8988T (cell line): Measurements from ENCODE around the gene PIK3R2.

ENCODE experiments used
- DNase-seq: peaks from one replicate; pipeline ENCODE4 v3.0.0; 2011

Gene PIK3R2

GRCh38 chr19:18126097-18126496 lies 26.9 kb upstream of the PIK3R2 start:
- no peak for DNase-seq

DNA sequence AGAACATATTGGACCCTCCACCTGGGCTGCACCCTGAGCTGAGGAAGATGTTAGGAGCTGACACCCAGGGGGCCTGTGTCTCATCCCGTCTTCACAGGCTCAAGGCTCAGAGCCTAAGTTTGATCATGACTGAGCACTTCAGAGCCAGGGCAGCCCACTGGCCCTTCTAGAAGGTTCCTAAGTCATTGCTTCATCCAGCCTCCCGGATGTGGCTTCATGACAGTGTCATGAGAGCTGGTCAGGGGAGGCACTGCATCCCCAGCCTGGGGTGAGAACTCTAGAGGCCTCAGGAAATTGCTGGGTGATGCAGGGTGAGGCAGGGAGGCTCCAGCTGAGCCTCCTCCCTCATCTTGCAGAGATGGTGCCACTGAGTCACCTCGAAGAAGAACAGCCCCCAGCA lies 24.9 kb upstream of the PIK3R2 start:
- no peak for DNase-seq

- no peak for DNase-seq
Measured at GRCh38 chr19:18128805-18129204, 24.2 kb upstream of the PIK3R2 start.

DNA sequence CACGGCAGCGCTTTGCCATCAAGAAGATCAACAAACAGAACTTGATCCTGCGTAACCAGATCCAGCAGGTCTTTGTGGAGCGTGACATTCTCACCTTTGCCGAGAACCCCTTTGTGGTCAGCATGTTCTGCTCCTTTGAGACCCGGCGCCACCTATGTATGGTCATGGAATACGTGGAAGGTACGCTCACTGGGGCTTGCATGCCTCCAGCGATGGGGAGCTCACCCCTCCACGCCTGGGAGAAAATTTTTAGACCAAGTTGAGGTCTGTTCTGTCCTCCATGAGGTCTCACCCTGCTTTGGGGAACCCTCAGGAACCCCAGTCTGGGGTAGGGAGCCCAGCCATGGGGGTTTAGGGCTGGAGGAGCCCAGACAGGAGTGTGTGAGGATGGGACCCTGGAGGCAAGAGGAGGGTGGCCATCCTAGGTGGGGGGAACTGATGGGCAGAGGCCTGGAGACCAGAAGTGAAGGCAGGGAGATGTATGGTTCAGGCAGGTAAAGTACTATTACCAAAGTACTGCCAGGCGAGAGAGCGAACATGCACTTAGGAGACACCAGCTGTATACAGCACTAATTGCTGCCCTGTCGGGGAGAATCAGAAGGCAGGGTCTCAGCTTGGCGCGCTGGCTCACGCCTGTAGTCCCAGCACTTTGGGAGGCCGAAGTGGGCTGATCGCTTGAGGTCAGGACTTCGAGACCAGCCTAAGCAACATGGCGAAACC lies 22.3 kb upstream of the PIK3R2 start:
- DNase-seq = no peak

- no peak for DNase-seq
Measured at GRCh38 chr19:18131841-18132596, 20.9 kb upstream of the PIK3R2 start.

GRCh38 chr19:18135712-18136584 lies 17.0 kb upstream of the PIK3R2 start:
- DNase-seq = no peak

GRCh38 chr19:18137242-18137641 lies 15.7 kb upstream of the PIK3R2 start:
- DNase-seq = no peak

GRCh38 chr19:18137657-18138339 lies 15.2 kb upstream of the PIK3R2 start:
- no peak for DNase-seq

DNA sequence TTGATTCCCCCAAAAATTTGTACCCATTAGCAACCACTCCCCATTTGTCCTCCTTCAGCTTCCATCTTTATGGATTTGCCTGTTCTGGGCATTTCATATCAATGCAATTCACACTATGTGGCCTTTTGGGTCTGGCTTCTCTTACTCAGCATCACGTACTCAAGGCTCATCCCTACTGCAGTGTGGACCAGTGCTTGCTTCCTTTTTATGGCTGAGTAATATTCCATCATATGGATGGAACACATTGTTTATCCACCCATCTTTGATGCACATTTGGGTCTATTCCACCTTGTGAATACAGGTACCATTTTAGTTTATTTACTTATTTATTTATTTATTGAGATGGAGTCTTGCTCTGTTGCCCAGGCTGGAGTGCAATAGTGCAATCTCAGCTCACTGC lies 12.5 kb upstream of the PIK3R2 start:
- no peak for DNase-seq

DNA sequence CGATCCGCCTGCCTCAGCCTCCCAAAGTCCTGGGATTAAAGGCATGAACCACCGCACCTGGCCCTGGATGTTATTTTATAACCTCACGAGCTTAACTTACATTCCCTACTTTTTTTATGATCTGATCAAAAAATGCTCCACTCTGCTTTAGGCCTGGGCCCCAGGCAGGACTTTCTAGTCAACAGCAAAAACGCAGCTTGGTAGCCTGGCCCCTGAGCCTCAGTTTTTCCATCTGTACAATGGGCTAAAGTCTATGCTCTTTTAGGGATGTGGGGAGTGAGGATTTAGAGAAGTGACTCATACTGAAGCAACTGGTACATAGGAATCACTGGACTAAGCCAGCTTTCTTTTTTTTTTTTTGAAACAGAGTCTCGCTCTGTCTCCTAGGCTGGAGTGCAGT lies 11.9 kb upstream of the PIK3R2 start:
- no peak for DNase-seq

DNA sequence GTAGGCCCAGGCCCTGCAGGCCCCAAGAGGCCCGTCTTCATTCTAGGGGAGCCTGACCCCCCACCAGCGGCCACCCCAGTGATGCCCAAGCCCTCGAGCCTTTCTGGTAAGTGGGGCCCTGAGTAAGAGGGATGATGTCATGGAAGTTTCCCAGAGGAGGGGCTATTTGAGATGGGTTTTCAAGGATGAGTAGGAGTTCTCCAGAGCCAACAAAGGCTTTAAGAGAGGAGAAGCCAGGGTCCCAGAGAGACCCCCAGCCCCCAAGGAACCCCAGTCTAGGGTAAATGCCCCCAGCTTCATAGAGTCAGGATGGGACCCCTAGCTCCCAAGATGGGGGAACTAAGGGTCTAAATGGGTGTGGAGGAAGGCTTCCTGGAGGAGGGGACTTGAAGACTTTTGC lies 9.1 kb upstream of the PIK3R2 start:
- no peak for DNase-seq

- no peak for DNase-seq
Measured at GRCh38 chr19:18144361-18144760, 8.6 kb upstream of the PIK3R2 start.

DNA sequence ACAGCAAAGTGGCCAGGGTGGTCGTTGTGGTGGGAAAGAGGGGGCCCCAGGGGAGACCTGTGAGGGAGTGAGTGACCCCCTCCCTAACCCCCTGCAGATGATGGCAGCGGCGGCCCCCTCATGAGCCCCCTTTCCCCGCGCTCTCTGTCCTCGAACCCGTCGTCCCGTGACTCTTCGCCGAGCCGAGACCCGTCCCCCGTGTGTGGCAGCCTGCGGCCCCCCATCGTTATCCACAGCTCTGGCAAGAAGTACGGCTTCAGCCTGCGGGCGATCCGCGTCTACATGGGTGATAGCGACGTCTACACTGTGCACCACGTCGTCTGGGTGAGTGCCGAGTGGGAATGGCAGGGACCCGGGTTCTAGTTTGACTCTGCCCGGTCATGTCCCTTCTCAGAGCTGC lies 8.1 kb upstream of the PIK3R2 start:
- DNase-seq = no peak

DNA sequence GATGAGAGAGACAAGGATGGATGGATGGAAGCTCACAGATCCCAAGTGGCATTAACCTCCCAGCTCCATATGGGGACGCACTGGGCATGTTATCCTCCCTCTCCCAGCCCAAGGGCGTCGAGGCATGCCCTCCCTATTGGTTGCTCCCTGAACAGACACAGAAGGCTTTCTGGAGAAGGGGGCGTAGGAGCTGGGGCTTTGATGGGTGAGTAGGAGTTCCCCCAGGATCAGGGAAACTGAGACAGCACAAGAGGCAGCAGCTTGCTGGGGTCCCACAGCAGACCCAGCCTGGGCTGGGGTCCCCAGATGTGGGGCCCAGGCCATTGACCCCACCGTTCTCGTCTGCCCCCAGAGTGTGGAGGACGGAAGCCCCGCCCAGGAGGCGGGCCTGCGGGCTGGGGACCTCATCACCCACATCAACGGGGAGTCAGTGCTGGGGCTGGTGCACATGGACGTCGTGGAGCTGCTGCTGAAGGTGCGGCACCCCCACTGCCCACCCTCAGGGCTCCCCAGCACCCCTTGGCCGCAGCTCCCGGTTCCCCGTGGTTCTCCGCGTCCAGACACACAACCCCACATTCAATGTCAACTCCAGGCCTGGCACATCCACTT lies 7.5 kb upstream of the PIK3R2 start:
- DNase-seq = no peak

DNA sequence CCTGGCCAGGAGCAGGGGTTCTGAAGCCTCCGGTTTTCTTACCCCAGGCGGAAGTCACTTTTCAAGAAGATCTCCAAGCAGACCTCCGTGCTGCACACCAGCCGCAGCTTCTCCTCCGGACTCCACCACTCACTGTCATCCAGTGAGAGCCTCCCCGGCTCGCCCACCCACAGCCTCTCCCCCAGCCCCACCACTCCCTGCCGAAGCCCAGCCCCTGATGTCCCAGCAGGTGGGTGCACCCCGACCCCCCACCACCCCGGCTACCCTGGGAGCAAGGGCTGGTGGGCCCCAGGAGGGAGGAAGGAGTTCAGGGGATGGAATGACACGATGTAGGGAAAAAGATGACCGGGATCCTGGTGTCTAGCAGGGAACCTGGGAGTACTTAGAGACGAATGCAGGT lies 5.6 kb upstream of the PIK3R2 start:
- no peak for DNase-seq

- DNase-seq = no peak
Measured at GRCh38 chr19:18149596-18149975, 3.4 kb upstream of the PIK3R2 start.

GRCh38 chr19:18150776-18151624 lies 2.0 kb upstream of the PIK3R2 start:
- DNase-seq = no peak

GRCh38 chr19:18152442-18152816 lies 534 bp upstream of the PIK3R2 start:
- DNase-seq = peak; percentile 99

- DNase-seq = no peak
Measured at GRCh38 chr19:18153556-18154134, 682 bp downstream of the PIK3R2 start.

DNA sequence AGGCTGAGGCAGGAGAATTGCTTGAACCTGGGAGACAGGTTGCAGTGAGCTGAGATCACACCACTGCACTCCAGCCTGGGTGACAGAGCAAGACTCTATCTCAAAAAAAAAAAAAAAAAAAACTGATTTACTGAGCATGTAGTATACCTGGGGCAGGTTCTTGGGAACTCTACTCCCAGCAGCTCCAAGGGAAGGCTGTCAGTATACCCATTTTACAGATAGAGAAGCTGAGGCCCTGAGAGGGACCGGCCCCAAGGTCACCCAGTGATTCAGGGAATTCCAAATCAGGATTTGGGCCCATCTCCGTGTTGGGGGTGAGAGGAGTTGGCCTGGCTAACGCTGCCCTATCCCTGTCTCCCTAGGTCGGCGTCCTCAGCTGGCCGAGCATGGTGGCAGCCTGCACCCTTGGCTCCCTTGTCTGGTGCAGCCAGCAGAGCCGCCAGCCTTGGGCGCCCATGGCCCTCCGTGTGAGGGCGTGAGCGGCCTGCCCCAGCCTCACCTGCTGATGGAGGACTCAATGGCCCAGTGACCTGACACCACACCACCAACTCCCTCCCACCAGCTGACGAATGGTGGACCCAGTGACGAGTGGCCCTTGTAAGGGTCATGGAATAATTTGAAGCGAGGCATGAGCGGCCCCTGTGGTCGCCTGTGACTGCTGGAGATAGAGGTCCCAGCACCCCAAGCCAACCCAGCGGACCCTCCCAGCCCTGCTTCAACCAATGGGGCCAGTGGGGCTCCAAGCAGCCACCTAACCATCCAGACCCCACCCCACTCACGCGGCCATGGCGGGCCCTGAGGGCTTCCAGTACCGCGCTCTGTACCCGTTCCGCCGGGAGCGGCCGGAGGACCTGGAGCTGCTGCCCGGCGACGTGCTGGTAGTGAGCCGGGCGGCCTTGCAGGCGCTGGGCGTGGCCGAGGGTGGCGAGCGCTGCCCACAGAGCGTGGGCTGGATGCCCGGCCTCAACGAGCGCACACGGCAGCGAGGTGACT lies 2.4 kb downstream of the PIK3R2 start:
- no peak for DNase-seq
